GM23248 (cell line): ENCODE data around the gene ARAP1. TPM values are rescaled to one million over a fixed set of nuclear protein-coding genes. Genes with fewer than 3 reads are reported as not detected.
A peak's percentile ranks its signal among the peaks of the same experiment; 100 is the strongest.

ENCODE experiments used
- DNase-seq: peaks from one replicate; pipeline ENCODE4 v3.0.0-alpha.2; 2015
- H2AFZ ChIP-seq: fragments of 200-600 bp; sonication (generic); 2 replicates; pipeline ENCODE4 v1.6.1; 2016; ENCODE audit warnings: antibody characterized with exemption
- H3F3A ChIP-seq: fragments of 200-600 bp; sonication (generic); 2 replicates; pipeline ENCODE4 v1.6.1; 2016; ENCODE audit warnings: mild to moderate bottlenecking, antibody characterized with exemption, mixed run types; ENCODE audit not compliant: insufficient read depth
- H3K27ac ChIP-seq: fragments of 200-600 bp; sonication (generic); 2 replicates; pipeline ENCODE4 v1.5.1; 2016; ENCODE audit warnings: mild to moderate bottlenecking
- H3K27me3 ChIP-seq: fragments of 200-600 bp; sonication (generic); replicated peaks from 2 replicates; pipeline ENCODE4 v1.6.1; 2016; ENCODE audit warnings: mild to moderate bottlenecking; ENCODE audit not compliant: insufficient read depth
- H3K36me3 ChIP-seq: fragments of 200-600 bp; sonication (generic); 2 replicates; pipeline ENCODE4 v1.6.1; 2016; ENCODE audit warnings: low read depth, mild to moderate bottlenecking
- H3K4me1 ChIP-seq: fragments of 200-600 bp; sonication (generic); 2 replicates; pipeline ENCODE4 v1.6.1; 2016; ENCODE audit warnings: mild to moderate bottlenecking; ENCODE audit not compliant: insufficient read depth
- H3K4me2 ChIP-seq: fragments of 200-600 bp; sonication (generic); one replicate; pipeline ENCODE4 v1.6.1; 2016; ENCODE audit warnings: mild to moderate bottlenecking; ENCODE audit not compliant: unreplicated experiment
- H3K4me3 ChIP-seq: fragments of 200-600 bp; sonication (generic); 2 replicates; pipeline ENCODE4 v1.5.1; 2016; ENCODE audit warnings: mild to moderate bottlenecking
- H3K79me2 ChIP-seq: fragments of 200-600 bp; sonication (generic); 2 replicates; pipeline ENCODE4 v1.6.1; 2016; ENCODE audit warnings: mild to moderate bottlenecking; ENCODE audit not compliant: insufficient read depth
- H3K9ac ChIP-seq: fragments of 200-600 bp; sonication (generic); 2 replicates; pipeline ENCODE4 v1.6.1; 2016; ENCODE audit warnings: mild to moderate bottlenecking
- H3K9me2 ChIP-seq: fragments of 200-600 bp; sonication (generic); 2 replicates; pipeline ENCODE4 v1.6.1; 2016; ENCODE audit warnings: mixed run types, mild to moderate bottlenecking, moderate library complexity; ENCODE audit not compliant: insufficient read depth
- H3K9me3 ChIP-seq: fragments of 200-600 bp; sonication (generic); one replicate; pipeline ENCODE4 v1.6.1; 2017; ENCODE audit warnings: low read depth
- H4K20me1 ChIP-seq: fragments of 200-600 bp; sonication (generic); 2 replicates; pipeline ENCODE4 v1.6.0; 2016; ENCODE audit not compliant: insufficient read depth
- EZH2 ChIP-seq: fragments of 200-600 bp; sonication (generic); IDR thresholded peaks from 2 replicates; pipeline ENCODE4 v1.6.1; 2018; ENCODE audit warnings: antibody characterized with exemption, mild to moderate bottlenecking; ENCODE audit not compliant: insufficient read depth, poor library complexity, severe bottlenecking
- EZH2phosphoT487 ChIP-seq: fragments of 200-600 bp; sonication (generic); IDR thresholded peaks from 2 replicates; pipeline ENCODE4 v1.6.1; 2018; ENCODE audit warnings: antibody characterized with exemption, moderate library complexity, mild to moderate bottlenecking, low read depth; ENCODE audit not compliant: insufficient read depth
- WGBS, 2 experiments: methylation state at CpG; one replicate each; pipeline ENCODE4 v1.1.6; 2015 to 2017; ENCODE audit warnings: low lambda C conversion rate in 2 of 2, low coverage in 1 of 2; ENCODE audit errors: missing lambda C conversion rate in 2 of 2; 5-methylcytosine and 5-hydroxymethylcytosine counted together
- in situ Hi-C: fragments of 300-500 bp; cut with MboI; formaldehyde crosslinking; loops from 2 replicates; pipeline ENCODE4 v1.15.0; 2020
- polyA plus RNA-seq: library from polyadenylated mRNA; unstranded; fragments of >200 nt; fragmentation: Nextera tagmentation; extraction: Ambion mirVana; gene quantifications from 2 replicates; pipeline ENCODE4 v1.2.1, GENCODE V29; 2016
- total RNA-seq: library from RNA; depleted of rRNA; stranded (reverse); fragments of >200 nt; shearing (Covaris generic); gene quantifications from 2 replicates; pipeline ENCODE4 v1.2.3, GENCODE V29; 2014

Gene ARAP1
- total and polyA plus RNA-seq, 2 experiments from 2014 or later, result 41.5 to 73.9 TPM

- H3K4me1 ChIP-seq, result no peaks in the 10 kb centered on the region
- H3K4me2 ChIP-seq, result no peak overlapping the region
- peaks cover 57% of the 10 kb centered on the region for H3K27me3 ChIP-seq
- DNase-seq, result no peak
- no peaks in the 10 kb centered on the region for H3K36me3 ChIP-seq
- no peaks in the 10 kb centered on the region for H3K9me2 ChIP-seq
- no peaks in the 10 kb centered on the region for H3K79me2 ChIP-seq
- no peak overlapping the region for H3K27ac ChIP-seq
- TF ChIP-seq EZH2phosphoT487, result no peak
- no peak for TF ChIP-seq EZH2
- in situ Hi-C loops, result no loop called here
- H4K20me1 ChIP-seq, result no peaks in the 10 kb centered on the region
- no peaks in the 10 kb centered on the region for H3K9me3 ChIP-seq
- H2AFZ ChIP-seq, result no peak overlapping the region
- no peak overlapping the region for H3K9ac ChIP-seq
- WGBS, 2 experiments, result 8 to 32% methylated on average over 2 of the region's 2 CpGs
- no peak overlapping the region for H3K4me3 ChIP-seq
- H3F3A ChIP-seq, result no peaks in the 10 kb centered on the region
Measured at GRCh38 chr11:72675221-72675620, 77.0 kb downstream of the ARAP1 start.

DNA sequence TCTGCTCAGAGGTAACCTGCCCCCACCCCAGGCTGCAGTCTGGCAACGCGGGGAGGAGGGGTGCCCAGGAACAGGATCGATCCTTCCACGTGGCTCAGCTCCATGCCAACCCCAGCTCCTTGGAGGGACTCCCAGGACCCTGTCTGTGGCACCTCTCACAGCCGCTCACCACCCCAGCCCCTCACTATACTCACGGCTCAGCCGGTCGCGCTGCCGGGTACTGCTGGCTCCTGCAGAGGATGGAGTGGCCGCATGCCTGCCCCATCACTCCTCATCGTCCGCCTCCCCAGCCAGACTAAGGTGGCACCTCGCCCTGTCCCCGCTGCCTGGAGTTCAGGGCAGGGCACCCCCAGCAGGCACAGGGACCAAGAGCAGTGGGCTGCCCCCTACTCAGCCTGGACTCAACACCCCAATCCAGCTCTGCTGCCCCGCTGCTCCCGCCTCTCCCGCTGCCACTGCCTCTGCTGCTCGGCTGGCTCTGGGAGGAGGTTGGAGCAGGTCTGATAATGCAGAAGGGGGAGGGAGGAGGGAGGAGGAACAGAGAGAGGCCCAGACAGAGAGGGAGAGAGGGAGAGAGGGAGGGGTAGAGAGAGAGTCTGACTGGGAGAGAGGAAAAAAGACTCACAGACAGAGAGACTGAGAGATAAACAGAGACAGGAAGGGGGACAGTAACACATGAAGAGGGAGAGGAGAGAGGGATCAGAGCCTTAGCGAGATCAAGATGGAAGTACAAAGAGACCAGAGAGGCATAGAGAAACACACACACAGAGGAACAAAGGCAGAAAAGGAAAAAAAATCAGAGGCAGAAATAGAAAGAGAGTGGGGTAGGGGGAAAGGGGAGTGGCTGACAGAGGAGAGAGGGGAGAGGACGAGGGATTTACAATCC lies 78.0 kb downstream of the ARAP1 start, which contains the start of gene PDE2A:
TSS of gene PDE2A (minus strand) at position 480 of the 886 bp plus-strand sequence. CDS start at position 265, 215 bp downstream.
- Histone ChIP-seq H3K4me1 (no peaks in the 10 kb centered on the region), H3K4me2 (no peak within 1 kb of the TSS), H4K20me1 (no peaks in the 10 kb centered on the region), H2AFZ (no peak within 1 kb of the TSS), H3K9me3 (no peaks in the 10 kb centered on the region), H3K4me3 (no peak within 1 kb of the TSS), H3K27me3 (peaks cover 57% of the 10 kb centered on the region), H3F3A (no peaks in the 10 kb centered on the region), H3K36me3 (no peaks in the 10 kb centered on the region), H3K79me2 (no peaks in the 10 kb centered on the region), H3K9ac (no peak within 1 kb of the TSS), H3K27ac (no peak within 1 kb of the TSS), H3K9me2 (no peaks in the 10 kb centered on the region)
- TF ChIP-seq EZH2phosphoT487 (no peak), EZH2 (peak; percentile 37)
- in situ Hi-C loops, result no loop called here
- 6 to 14% methylated on average over 17 to 21 of the region's 21 CpGs for WGBS, 2 experiments
- DNase-seq, result no peak

DNA sequence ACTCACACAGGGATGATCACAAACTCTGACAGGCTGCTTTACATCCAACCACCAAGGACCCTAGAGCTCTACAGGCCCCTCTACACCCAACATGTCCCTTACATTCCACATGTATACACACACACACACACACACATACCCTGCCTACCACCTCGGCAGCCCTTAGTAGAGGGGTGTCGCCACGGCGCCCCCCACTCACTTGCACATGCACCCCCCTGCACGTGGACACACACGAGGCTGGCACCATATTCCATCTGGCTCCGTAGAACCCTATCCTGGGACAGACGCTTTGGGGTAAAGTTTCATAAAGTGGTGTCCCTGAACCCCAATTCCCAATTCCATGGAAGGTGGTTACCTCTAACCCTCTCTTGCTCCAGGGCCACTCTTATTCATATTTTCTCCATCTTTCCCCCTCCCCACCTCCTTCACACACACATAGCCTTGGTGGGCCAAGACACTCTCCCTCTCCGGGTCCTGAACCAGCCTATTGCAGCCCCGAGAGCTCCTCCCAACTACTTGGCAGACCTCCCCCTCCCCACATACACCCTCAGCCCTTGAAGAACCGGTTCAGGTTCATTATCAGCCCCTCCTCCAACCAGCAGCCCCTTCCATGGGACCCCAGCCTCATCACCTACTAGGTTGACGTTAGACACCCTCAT lies 78.8 kb downstream of the ARAP1 start:
- 25% methylated on average over 10 to 12 of the region's 12 CpGs for WGBS, 2 experiments
- no peak for TF ChIP-seq EZH2
- TF ChIP-seq EZH2phosphoT487, result no peak
- DNase-seq, result no peak

GRCh38 chr11:72672597-72673238 lies 79.5 kb downstream of the ARAP1 start:
- Histone ChIP-seq H3K9me2 (no peaks in the 10 kb centered on the region), H3K4me1 (no peaks in the 10 kb centered on the region), H3K36me3 (no peaks in the 10 kb centered on the region), H3K4me3 (no peak overlapping the region), H3K9me3 (no peaks in the 10 kb centered on the region), H3K27me3 (peaks cover 56% of the 10 kb centered on the region), H3K79me2 (no peaks in the 10 kb centered on the region), H3K27ac (no peak overlapping the region), H3F3A (no peaks in the 10 kb centered on the region), H2AFZ (no peak overlapping the region), H3K9ac (no peak overlapping the region), H3K4me2 (no peak overlapping the region), H4K20me1 (no peaks in the 10 kb centered on the region)
- no peak for TF ChIP-seq EZH2phosphoT487
- no peak for TF ChIP-seq EZH2
- WGBS, 2 experiments, result 71 to 72% methylated on average over 4 of the region's 4 CpGs
- in situ Hi-C loops, result no loop called here
- no peak for DNase-seq

More for the DNA sequence above, 78.8 kb downstream of the ARAP1 start:
- H4K20me1 ChIP-seq, result no peaks in the 10 kb centered on the region
- H3K4me1 ChIP-seq, result no peaks in the 10 kb centered on the region
- no peaks in the 10 kb centered on the region for H3K9me2 ChIP-seq
- H3K27ac ChIP-seq, result no peak overlapping the region
- no peaks in the 10 kb centered on the region for H3F3A ChIP-seq
- no peaks in the 10 kb centered on the region for H3K9me3 ChIP-seq
- H3K79me2 ChIP-seq, result no peaks in the 10 kb centered on the region
- H3K4me3 ChIP-seq, result no peak overlapping the region
- H2AFZ ChIP-seq, result no peak overlapping the region
- no peak overlapping the region for H3K4me2 ChIP-seq
- in situ Hi-C loops, result no loop called here
- H3K36me3 ChIP-seq, result no peaks in the 10 kb centered on the region
- H3K27me3 ChIP-seq, result peaks cover 60% of the 10 kb centered on the region
- H3K9ac ChIP-seq, result no peak overlapping the region
